Esophagus (tissue), 2 donors: Measurements from ENCODE around the gene VAPA. TPM values are rescaled to one million over a fixed set of nuclear protein-coding genes. Genes with fewer than 3 reads are reported as not detected.

ENCODE experiments used
- H3K27ac ChIP-seq, 2 donors: one replicate each; pipeline ENCODE4 v1.5.1; 2013; ENCODE audit warnings: low read depth in 2 of 2, mild to moderate bottlenecking in 2 of 2, inconsistent platforms in 1 of 2, low read length in 1 of 2, moderate library complexity in 1 of 2
- H3K27me3 ChIP-seq, 2 donors: one replicate each; pipeline ENCODE4 v1.6.1; 2013; ENCODE audit warnings: low read length in 2 of 2, control low read depth in 1 of 2, mild to moderate bottlenecking in 1 of 2; ENCODE audit not compliant: insufficient read depth in 2 of 2, control insufficient read depth in 1 of 2
- H3K36me3 ChIP-seq, 2 donors: one replicate each; pipeline ENCODE4 v1.6.1; 2013; ENCODE audit warnings: low read length in 1 of 2; ENCODE audit not compliant: control insufficient read depth in 2 of 2, insufficient read depth in 2 of 2
- H3K4me1 ChIP-seq, 2 donors: one replicate each; pipeline ENCODE4 v1.6.1; 2013; ENCODE audit warnings: low read length in 1 of 2; ENCODE audit not compliant: control insufficient read depth in 2 of 2, insufficient read depth in 2 of 2
- H3K4me3 ChIP-seq, 2 donors: one replicate each; pipeline ENCODE4 v1.5.1; 2013; ENCODE audit warnings: low read length in 2 of 2, mild to moderate bottlenecking in 2 of 2, low read depth in 1 of 2, moderate library complexity in 1 of 2
- H3K9me3 ChIP-seq, 2 donors: one replicate each; pipeline ENCODE4 v1.6.1; 2013; ENCODE audit warnings: mild to moderate bottlenecking in 2 of 2, low read depth in 1 of 2, low read length in 1 of 2, moderate library complexity in 1 of 2; ENCODE audit not compliant: control insufficient read depth in 2 of 2, insufficient read depth in 1 of 2
- WGBS, 2 donors: extraction: QIAGEN DNeasy Blood & Tissue Kit; methylation state at CpG; one replicate each; pipeline ENCODE4 v1.1.7; 2013; 5-methylcytosine and 5-hydroxymethylcytosine counted together
- polyA plus RNA-seq, 2 donors: library from polyadenylated mRNA; stranded (reverse); fragments of 200-250 nt; gene quantifications; one replicate each; pipeline ENCODE4 v1.2.3, GENCODE V29; 2013
- donor health status: healthy with polysubstance abuse.
- donor health status: Bipolar disorder and iron deficiency.

Gene VAPA
- polyA plus RNA-seq, 2 donors: 127 to 189 TPM

- H3K36me3 ChIP-seq: peaks cover 5 to 11% of the 10 kb centered on the region in 2 donors
- H3K27ac ChIP-seq: no peak overlapping the region
- WGBS, 2 donors: 93 to 98% methylated on average over 3 of the region's 3 CpGs
- H3K27me3 ChIP-seq: no peaks in the 10 kb centered on the region
- no peaks in the 10 kb centered on the region for H3K4me1 ChIP-seq
- H3K4me3 ChIP-seq: no peak overlapping the region
- H3K9me3 ChIP-seq: no peaks in the 10 kb centered on the region
Observed at GRCh38 chr18:9946831-9947230, 33.0 kb downstream of the VAPA start.

GRCh38 chr18:9947248-9947647 lies 33.4 kb downstream of the VAPA start:
- no peak overlapping the region for H3K4me3 ChIP-seq
- no peaks in the 10 kb centered on the region for H3K9me3 ChIP-seq
- H3K27me3 ChIP-seq: no peaks in the 10 kb centered on the region
- no peaks in the 10 kb centered on the region for H3K4me1 ChIP-seq
- peaks cover 5 to 11% of the 10 kb centered on the region in 2 donors for H3K36me3 ChIP-seq
- 46 to 52% methylated on average over 1 of the region's 1 CpG for WGBS, 2 donors
- H3K27ac ChIP-seq: no peak overlapping the region

- Histone ChIP-seq H3K9me3 (no peaks in the 10 kb centered on the region), H3K27me3 (no peaks in the 10 kb centered on the region), H3K36me3 (peaks cover 0 to 7% of the 10 kb centered on the region in 2 donors), H3K4me1 (no peaks in the 10 kb centered on the region), H3K4me3 (no peak overlapping the region), H3K27ac (no peak overlapping the region)
- whole genome bisulfite sequencing, 2 donors: 91 to 94% methylated on average over 2 of the region's 2 CpGs
Observed at GRCh38 chr18:9949315-9949714, 35.5 kb downstream of the VAPA start.

- Histone ChIP-seq H3K27ac (no peak overlapping the region), H3K36me3 (peaks cover 0 to 5% of the 10 kb centered on the region in 2 donors), H3K4me3 (no peak overlapping the region), H3K9me3 (no peaks in the 10 kb centered on the region), H3K27me3 (no peaks in the 10 kb centered on the region), H3K4me1 (no peaks in the 10 kb centered on the region)
- WGBS, 2 donors: 88 to 92% methylated on average over 5 of the region's 5 CpGs
Observed at GRCh38 chr18:9949861-9950260, 36.0 kb downstream of the VAPA start.

GRCh38 chr18:9950289-9951016 lies 36.6 kb downstream of the VAPA start:
- H3K27ac ChIP-seq: no peak overlapping the region

GRCh38 chr18:9951022-9951859 lies 37.4 kb downstream of the VAPA start:
- no peak overlapping the region for H3K27ac ChIP-seq

More at GRCh38 chr18:9950289-9951016, 36.6 kb downstream of the VAPA start:
- Histone ChIP-seq H3K27me3 (no peaks in the 10 kb centered on the region), H3K36me3 (peaks cover 0 to 5% of the 10 kb centered on the region in 2 donors), H3K4me3 (no peak overlapping the region), H3K4me1 (no peaks in the 10 kb centered on the region), H3K9me3 (no peaks in the 10 kb centered on the region)
- 67 to 70% methylated on average over 3 of the region's 3 CpGs for WGBS, 2 donors

GRCh38 chr18:9952633-9953416 lies 39.0 kb downstream of the VAPA start:
- Histone ChIP-seq H3K4me3 (no peak overlapping the region), H3K4me1 (no peaks in the 10 kb centered on the region), H3K27me3 (no peaks in the 10 kb centered on the region), H3K9me3 (no peaks in the 10 kb centered on the region), H3K36me3 (peaks cover 0 to 3% of the 10 kb centered on the region in 2 donors), H3K27ac (no peak overlapping the region)
- 88 to 93% methylated on average over 1 of the region's 1 CpG for WGBS, 2 donors

More at GRCh38 chr18:9951022-9951859, 37.4 kb downstream of the VAPA start:
- H3K27me3 ChIP-seq: no peaks in the 10 kb centered on the region
- no peaks in the 10 kb centered on the region for H3K9me3 ChIP-seq
- WGBS, 2 donors: 63 to 66% methylated on average over 9 of the region's 9 CpGs
- no peak overlapping the region for H3K4me3 ChIP-seq
- no peaks in the 10 kb centered on the region for H3K4me1 ChIP-seq
- H3K36me3 ChIP-seq: peaks cover 0 to 5% of the 10 kb centered on the region in 2 donors

GRCh38 chr18:9958861-9959399 lies 45.1 kb downstream of the VAPA start:
- 86 to 90% methylated on average over 4 of the region's 4 CpGs for WGBS, 2 donors
- H3K27ac ChIP-seq: no peak overlapping the region
- no peaks in the 10 kb centered on the region for H3K9me3 ChIP-seq
- H3K4me3 ChIP-seq: no peak overlapping the region
- H3K4me1 ChIP-seq: no peaks in the 10 kb centered on the region
- no peaks in the 10 kb centered on the region for H3K27me3 ChIP-seq
- H3K36me3 ChIP-seq: no peaks in the 10 kb centered on the region

GRCh38 chr18:9959564-9959963 lies 45.7 kb downstream of the VAPA start:
- Histone ChIP-seq H3K27ac (no peak overlapping the region), H3K9me3 (no peaks in the 10 kb centered on the region), H3K36me3 (no peaks in the 10 kb centered on the region), H3K4me3 (no peak overlapping the region), H3K27me3 (no peaks in the 10 kb centered on the region), H3K4me1 (no peaks in the 10 kb centered on the region)
- WGBS, 2 donors: 88 to 96% methylated on average over 1 of the region's 1 CpG
